Vagina (tissue), 2 donors: ENCODE data around the gene LCN1.

Experiments used
- POLR2A ChIP-seq, 2 donors: fragments of 450-650 bp; IDR thresholded peaks; one replicate each; pipeline ENCODE4 v1.6.1; 2017; ENCODE audit warnings: antibody characterized with exemption in 2 of 2, mild to moderate bottlenecking in 2 of 2, moderate library complexity in 2 of 2
- POLR2AphosphoS5 ChIP-seq, 2 donors: sonication (generic); formaldehyde crosslinking; IDR thresholded peaks; one replicate each; pipeline ENCODE4 v1.9.0; 2017; ENCODE audit warnings: antibody characterized with exemption in 2 of 2, mild to moderate bottlenecking in 2 of 2, low read depth in 1 of 2; ENCODE audit not compliant: insufficient read depth in 1 of 2

DNA sequence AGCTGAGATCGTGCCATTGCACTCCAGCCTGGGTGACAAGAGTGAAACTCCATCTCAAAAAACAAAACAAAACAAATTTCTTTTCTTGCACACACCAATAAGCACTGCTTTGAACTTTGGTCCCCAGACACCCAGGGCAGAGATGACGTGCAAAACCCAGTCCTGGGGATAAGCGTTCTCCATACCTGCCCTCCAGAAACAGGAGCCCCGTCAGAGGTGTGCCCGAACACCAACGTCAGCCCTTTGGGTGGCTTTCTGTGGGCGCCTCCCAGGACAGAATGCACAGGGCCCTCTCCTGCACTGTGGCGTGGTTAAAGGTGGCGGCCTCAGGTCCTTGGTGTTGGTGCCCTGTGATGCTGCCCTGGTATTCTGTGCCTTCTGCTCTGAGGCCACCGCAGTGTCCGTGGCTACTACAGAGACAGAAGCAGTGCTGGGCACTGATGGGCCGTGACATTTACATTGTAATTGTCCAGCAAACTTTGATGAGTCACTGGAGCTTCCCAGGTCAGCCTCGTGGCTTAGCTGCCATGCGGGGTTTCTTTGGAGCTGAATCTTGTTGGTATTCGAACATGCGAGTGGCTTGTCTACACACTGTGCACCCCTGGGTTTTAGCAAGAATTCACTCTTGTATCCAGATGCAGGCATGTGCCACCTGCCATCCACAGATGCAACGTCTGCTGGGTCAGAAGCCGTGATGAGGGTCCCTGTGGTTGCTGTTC is 31.9 kb upstream of the LCN1 start:
- TF ChIP-seq POLR2A (IDR thresholded peaks at IDR 0.05) (no peak), POLR2AphosphoS5 (IDR thresholded peaks at IDR 0.05; ENCODE audit: insufficient read depth in 1 of 2, low read depth in 1 of 2) (no peak)
